AG04450 (cell line): ENCODE results near the gene DBH. TPM values are rescaled to one million over a fixed set of nuclear protein-coding genes. Genes with fewer than 3 reads are reported as not detected.

Experiments used
- CTCF ChIA-PET: fragments of 300-600, 350-600 bp; formaldehyde crosslinking; extraction: SDS; loops from one replicate; lab custom pipeline; 2022; ENCODE audit warnings: antibody characterized with exemption, inconsistent platforms; lab: Charles Lee
- POLR2A ChIA-PET: fragments of 350-600 bp; formaldehyde crosslinking; extraction: SDS; loops from one replicate; lab custom pipeline; 2021; ENCODE audit warnings: antibody characterized with exemption, inconsistent platforms; lab: Yijun Ruan, JAX
- DNase-seq: peaks from one replicate; pipeline ENCODE4 v3.0.0-alpha.2; 2011; ENCODE audit warnings: low read depth, low spot score
- H3K27ac ChIP-seq: one replicate; pipeline ENCODE4 v1.5.1; 2012; ENCODE audit warnings: low read depth, low read length, control low read depth
- H3K27me3 ChIP-seq: one replicate; pipeline ENCODE4 v1.6.0; 2012; ENCODE audit warnings: low read length; ENCODE audit not compliant: control insufficient read depth, insufficient read depth
- H3K4me3 ChIP-seq: 2 replicates; pipeline ENCODE4 v1.5.1; 2011; ENCODE audit warnings: mild to moderate bottlenecking, low read depth, low read length, control low read depth
- H3K9me3 ChIP-seq: 2 replicates; pipeline ENCODE4 v1.5.1; 2012; ENCODE audit warnings: low read length; ENCODE audit not compliant: control insufficient read depth, insufficient read depth
- polyA plus RNA-seq: library from polyadenylated mRNA; depleted of rRNA; stranded (reverse); fragments of >200 nt; gene quantifications from 2 replicates; pipeline ENCODE4 v1.2.3, GENCODE V29; 2011; rRNA removed
- TF ChIP-seq, protein P1 (sequence below): IDR thresholded peaks from 2 replicates; pipeline ENCODE4 v1.5.1; 2011; ENCODE audit warnings: low read depth, low read length, control low read depth, inconsistent platforms

Gene DBH
- polyA plus RNA-seq, 1 experiment, result not detected

- TF ChIP-seq, protein P1, sequence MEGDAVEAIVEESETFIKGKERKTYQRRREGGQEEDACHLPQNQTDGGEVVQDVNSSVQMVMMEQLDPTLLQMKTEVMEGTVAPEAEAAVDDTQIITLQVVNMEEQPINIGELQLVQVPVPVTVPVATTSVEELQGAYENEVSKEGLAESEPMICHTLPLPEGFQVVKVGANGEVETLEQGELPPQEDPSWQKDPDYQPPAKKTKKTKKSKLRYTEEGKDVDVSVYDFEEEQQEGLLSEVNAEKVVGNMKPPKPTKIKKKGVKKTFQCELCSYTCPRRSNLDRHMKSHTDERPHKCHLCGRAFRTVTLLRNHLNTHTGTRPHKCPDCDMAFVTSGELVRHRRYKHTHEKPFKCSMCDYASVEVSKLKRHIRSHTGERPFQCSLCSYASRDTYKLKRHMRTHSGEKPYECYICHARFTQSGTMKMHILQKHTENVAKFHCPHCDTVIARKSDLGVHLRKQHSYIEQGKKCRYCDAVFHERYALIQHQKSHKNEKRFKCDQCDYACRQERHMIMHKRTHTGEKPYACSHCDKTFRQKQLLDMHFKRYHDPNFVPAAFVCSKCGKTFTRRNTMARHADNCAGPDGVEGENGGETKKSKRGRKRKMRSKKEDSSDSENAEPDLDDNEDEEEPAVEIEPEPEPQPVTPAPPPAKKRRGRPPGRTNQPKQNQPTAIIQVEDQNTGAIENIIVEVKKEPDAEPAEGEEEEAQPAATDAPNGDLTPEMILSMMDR, result no peak
- no peak for DNase-seq
- no peaks in the 10 kb centered on the region; the same call in 1 of the 2 replicates for H3K9me3 ChIP-seq
- H3K27ac ChIP-seq, result no peak overlapping the region
- POLR2A ChIA-PET, result no interaction called here
- H3K27me3 ChIP-seq, result peaks cover 3% of the 10 kb centered on the region
- CTCF ChIA-PET, result no interaction called here
- no peak overlapping the region for H3K4me3 ChIP-seq
Measured at GRCh38 chr9:133708246-133709014, 72.3 kb downstream of the DBH start.

Other genes with a start within 250 kb of the DBH start
- gene REXO4, start 218.4 kb upstream of the DBH start, polyA plus RNA-seq, result 19.4 and 21.0 TPM in 2 replicates
- gene ADAMTS13, start 214.0 kb upstream of the DBH start, polyA plus RNA-seq, result 0.86 and 0.94 TPM in 2 replicates
- gene CACFD1, start 176.4 kb upstream of the DBH start, polyA plus RNA-seq, result 9.2 and 10.3 TPM in 2 replicates
- gene SLC2A6, start 157.3 kb upstream of the DBH start, polyA plus RNA-seq, result 1.7 and 2.3 TPM in 2 replicates
- not detected in 2 replicates for gene MYMK, start 111.4 kb upstream of the DBH start, polyA plus RNA-seq
- not detected in 2 replicates for gene ADAMTSL2, start 101.7 kb upstream of the DBH start, polyA plus RNA-seq
- gene FAM163B, start 27.0 kb upstream of the DBH start, polyA plus RNA-seq, result not detected in 2 replicates
- 1.3 and 2.2 TPM in 2 replicates for gene SARDH, start 102.0 kb downstream of the DBH start, polyA plus RNA-seq